Stomach smooth muscle (tissue), 2 donors: ENCODE data around the gene CALN1.

Experiments
- H3K27ac ChIP-seq: one replicate; pipeline ENCODE4 v1.7.0; 2013; ENCODE audit warnings: mild to moderate bottlenecking, low read length, inconsistent platforms
- H3K27me3 ChIP-seq, 2 donors: one replicate each; pipeline ENCODE4 v1.7.0; 2013; ENCODE audit warnings: low read length in 2 of 2; ENCODE audit not compliant: insufficient read depth in 2 of 2, control insufficient read depth in 1 of 2
- H3K36me3 ChIP-seq, 2 donors: one replicate each; pipeline ENCODE4 v1.7.0; 2013; ENCODE audit warnings: low read length in 2 of 2; ENCODE audit not compliant: control insufficient read depth in 2 of 2, insufficient read depth in 2 of 2
- H3K4me1 ChIP-seq: one replicate; pipeline ENCODE4 v1.7.0; 2013; ENCODE audit warnings: low read length; ENCODE audit not compliant: control insufficient read depth, insufficient read depth
- H3K4me3 ChIP-seq, 2 donors: one replicate each; pipeline ENCODE4 v1.7.0; 2013; ENCODE audit warnings: low read length in 2 of 2
- H3K9ac ChIP-seq, 2 donors: one replicate each; pipeline ENCODE4 v1.7.0; 2013; ENCODE audit warnings: low read length in 2 of 2, mild to moderate bottlenecking in 1 of 2
- H3K9me3 ChIP-seq, 2 donors: one replicate each; pipeline ENCODE4 v1.7.0; 2013; ENCODE audit warnings: low read length in 2 of 2; ENCODE audit not compliant: control insufficient read depth in 2 of 2
- donor health status: healthy.
- donor health status: Pancreatic carcinoma.

CALN1 gene

GRCh38 chr7:72272479-72272878, 139.7 kb downstream of the CALN1 start:
- no peak overlapping the region for H3K27ac ChIP-seq
- H3K36me3 ChIP-seq = no peaks in the 10 kb centered on the region
- peaks cover 0 to 10% of the 10 kb centered on the region in 2 donors for H3K9me3 ChIP-seq
- no peaks in the 10 kb centered on the region for H3K4me1 ChIP-seq
- H3K9ac ChIP-seq = no peak overlapping the region
- H3K4me3 ChIP-seq = no peak overlapping the region
- H3K27me3 ChIP-seq = no peaks in the 10 kb centered on the region

- Histone ChIP-seq H3K4me1 (no peaks in the 10 kb centered on the region), H3K4me3 (no peak overlapping the region), H3K27me3 (no peaks in the 10 kb centered on the region), H3K9ac (no peak overlapping the region), H3K9me3 (peaks cover 0 to 6% of the 10 kb centered on the region in 2 donors), H3K36me3 (no peaks in the 10 kb centered on the region), H3K27ac (no peak overlapping the region)
These were observed 143.3 kb downstream of the CALN1 start for GRCh38 chr7:72268796-72269195.

DNA sequence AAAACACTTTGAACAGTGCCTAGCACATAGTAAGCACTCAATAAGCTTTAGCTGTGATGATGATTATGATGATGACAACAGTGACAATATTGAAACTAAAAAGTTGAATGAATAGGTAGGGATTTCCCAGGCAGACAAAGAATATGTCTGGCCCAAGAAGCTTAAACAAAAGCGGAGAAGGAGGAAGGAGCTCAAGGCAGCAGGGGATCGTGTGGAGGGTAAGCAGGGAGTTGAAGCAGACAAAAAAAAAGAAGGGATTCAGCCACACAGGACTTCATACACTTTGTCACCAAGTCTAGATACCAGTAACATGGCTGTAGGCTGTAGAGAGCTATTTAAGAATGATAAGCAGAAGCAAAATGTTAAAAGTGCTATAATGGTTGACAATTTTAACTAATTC, 144.0 kb downstream of the CALN1 start:
- Histone ChIP-seq H3K36me3 (no peaks in the 10 kb centered on the region), H3K4me1 (no peaks in the 10 kb centered on the region), H3K27me3 (no peaks in the 10 kb centered on the region), H3K9ac (no peak overlapping the region), H3K9me3 (peaks cover 0 to 6% of the 10 kb centered on the region in 2 donors), H3K4me3 (no peak overlapping the region), H3K27ac (no peak overlapping the region)

DNA sequence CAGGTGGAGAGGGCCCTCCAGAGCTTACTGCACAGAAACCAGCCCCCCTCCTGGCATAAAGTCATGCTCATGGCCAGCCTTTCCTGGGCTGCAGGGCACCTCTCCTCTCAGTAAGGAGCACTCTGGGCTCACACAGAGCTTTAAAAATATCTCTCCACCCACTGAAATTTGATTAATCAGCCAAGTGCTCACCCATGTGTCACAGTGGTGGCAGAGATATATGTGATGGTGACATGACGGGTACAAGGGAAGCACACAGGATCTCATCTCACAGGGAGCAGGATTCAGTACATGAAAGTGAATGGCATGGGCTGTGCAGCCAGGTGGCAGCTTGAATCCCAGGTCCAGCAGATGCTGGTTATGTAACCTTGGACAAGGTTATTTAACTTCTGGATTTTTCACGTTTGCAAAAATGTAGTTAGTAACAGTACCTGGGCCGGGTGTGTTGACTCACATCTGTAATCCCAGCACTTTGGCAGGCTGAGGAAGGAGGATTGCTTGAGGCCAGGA, 144.8 kb downstream of the CALN1 start:
- H3K9ac ChIP-seq = no peak overlapping the region

DNA sequence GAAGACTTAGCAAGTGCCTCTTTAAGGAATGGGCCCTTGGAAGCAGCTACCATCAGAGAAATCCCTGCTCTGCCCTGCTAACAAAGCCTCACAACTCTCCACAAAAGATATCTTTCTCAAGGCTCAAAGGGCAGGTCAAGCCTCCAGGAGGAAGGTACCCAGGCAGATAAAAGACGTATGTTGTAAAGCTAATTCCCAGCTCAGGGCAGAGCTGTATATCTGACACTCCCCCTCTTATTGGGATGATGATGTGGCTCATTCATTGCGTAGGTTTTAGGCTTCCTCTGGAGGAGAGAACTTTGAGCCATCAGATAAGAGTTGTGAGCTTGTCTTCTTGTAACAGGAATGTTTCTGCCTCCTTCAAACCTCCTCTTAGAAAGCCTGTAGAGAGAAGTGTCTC, 145.4 kb downstream of the CALN1 start:
- no peaks in the 10 kb centered on the region for H3K4me1 ChIP-seq
- H3K9ac ChIP-seq = no peak overlapping the region
- no peaks in the 10 kb centered on the region for H3K36me3 ChIP-seq
- H3K4me3 ChIP-seq = no peak overlapping the region
- H3K27ac ChIP-seq = no peak overlapping the region
- peaks cover 0 to 6% of the 10 kb centered on the region in 2 donors for H3K9me3 ChIP-seq
- H3K27me3 ChIP-seq = no peaks in the 10 kb centered on the region

More for the DNA sequence above, 144.8 kb downstream of the CALN1 start:
- H3K4me3 ChIP-seq = no peak overlapping the region
- peaks cover 0 to 6% of the 10 kb centered on the region in 2 donors for H3K9me3 ChIP-seq
- no peaks in the 10 kb centered on the region for H3K36me3 ChIP-seq
- H3K4me1 ChIP-seq = no peaks in the 10 kb centered on the region
- no peak overlapping the region for H3K27ac ChIP-seq
- no peaks in the 10 kb centered on the region for H3K27me3 ChIP-seq

GRCh38 chr7:72265071-72265904, 146.8 kb downstream of the CALN1 start:
- Histone ChIP-seq H3K4me3 (no peak overlapping the region), H3K27ac (no peak overlapping the region), H3K27me3 (no peaks in the 10 kb centered on the region), H3K9me3 (peaks cover 0 to 6% of the 10 kb centered on the region in 2 donors), H3K36me3 (no peaks in the 10 kb centered on the region), H3K4me1 (no peaks in the 10 kb centered on the region), H3K9ac (no peak overlapping the region)

GRCh38 chr7:72260406-72260805, 151.7 kb downstream of the CALN1 start:
- Histone ChIP-seq H3K4me1 (no peaks in the 10 kb centered on the region), H3K27ac (no peak overlapping the region), H3K27me3 (no peaks in the 10 kb centered on the region), H3K4me3 (no peak overlapping the region), H3K9ac (no peak overlapping the region), H3K36me3 (no peaks in the 10 kb centered on the region), H3K9me3 (peaks cover 2 to 3% of the 10 kb centered on the region in 2 donors)

GRCh38 chr7:72258074-72258473, 154.1 kb downstream of the CALN1 start:
- no peak overlapping the region for H3K27ac ChIP-seq
- no peaks in the 10 kb centered on the region for H3K4me1 ChIP-seq
- no peaks in the 10 kb centered on the region for H3K27me3 ChIP-seq
- peaks cover 2 to 3% of the 10 kb centered on the region in 2 donors for H3K9me3 ChIP-seq
- H3K4me3 ChIP-seq = no peak overlapping the region
- no peak overlapping the region for H3K9ac ChIP-seq
- H3K36me3 ChIP-seq = no peaks in the 10 kb centered on the region

DNA sequence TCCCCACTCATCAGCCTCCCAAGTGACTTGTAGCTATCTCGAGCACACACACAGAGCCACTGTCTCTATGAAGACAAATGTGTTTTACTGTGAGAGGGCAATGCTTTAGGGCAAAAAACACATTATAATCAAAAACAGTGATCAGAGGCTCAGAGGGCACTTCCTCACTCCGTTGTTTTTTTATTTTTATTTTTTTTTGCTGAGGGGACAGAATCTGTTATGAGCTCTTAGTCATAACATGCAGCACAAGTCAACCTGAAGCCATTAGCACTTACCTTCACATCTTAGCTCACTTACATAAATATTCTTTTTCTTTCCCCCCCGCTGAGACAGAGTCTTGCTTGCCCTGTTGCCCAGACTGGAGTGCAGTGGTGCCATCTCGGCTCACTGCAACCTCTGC, 157.7 kb downstream of the CALN1 start:
- Histone ChIP-seq H3K36me3 (no peaks in the 10 kb centered on the region), H3K9ac (no peak overlapping the region), H3K4me3 (no peak overlapping the region), H3K4me1 (no peaks in the 10 kb centered on the region), H3K9me3 (peaks cover 4 to 12% of the 10 kb centered on the region in 2 donors), H3K27ac (no peak overlapping the region), H3K27me3 (no peaks in the 10 kb centered on the region)

- Histone ChIP-seq H3K27ac (no peak overlapping the region), H3K36me3 (no peaks in the 10 kb centered on the region), H3K4me3 (no peak overlapping the region), H3K9ac (no peak overlapping the region), H3K27me3 (no peaks in the 10 kb centered on the region), H3K9me3 (peaks cover 2 to 13% of the 10 kb centered on the region in 2 donors), H3K4me1 (no peaks in the 10 kb centered on the region)
These were observed 163.0 kb downstream of the CALN1 start for GRCh38 chr7:72249106-72249505.

GRCh38 chr7:72244826-72245398, 167.2 kb downstream of the CALN1 start:
- H3K27me3 ChIP-seq = no peaks in the 10 kb centered on the region
- no peak overlapping the region for H3K9ac ChIP-seq
- H3K4me1 ChIP-seq = no peaks in the 10 kb centered on the region
- H3K36me3 ChIP-seq = no peaks in the 10 kb centered on the region
- H3K27ac ChIP-seq = no peak overlapping the region
- no peak overlapping the region for H3K4me3 ChIP-seq
- peaks cover 4 to 5% of the 10 kb centered on the region in 2 donors for H3K9me3 ChIP-seq
